Activated CD8-positive, alpha-beta T cell treated with anti-CD3 and anti-CD28 coated beads, Interleukin-2, amount 10 ng/mL, durations not matched to agents 7 days and 5 days (primary cell): ENCODE results near the gene EME1. TPM values are rescaled to one million over a fixed set of nuclear protein-coding genes. Genes with fewer than 3 reads are reported as not detected.

Experiments
- ATAC-seq: fragments of 150-1000 bp; cut with Tn5 transposase; one replicate; pipeline ENCODE4 v1.10.0; 2021; ENCODE audit warnings: moderate library complexity
- CTCF ChIA-PET: fragments of 350-600 bp; sonication (Branson Sonifier 250); formaldehyde crosslinking; loops from one replicate; lab custom pipeline; 2021; ENCODE audit warnings: antibody characterized with exemption; lab: Charles Lee
- POLR2A ChIA-PET: fragments of 350-600 bp; sonication (Branson Sonifier 250); formaldehyde crosslinking; loops from one replicate; lab custom pipeline; 2021; ENCODE audit warnings: antibody characterized with exemption; lab: Charles Lee
- DNase-seq: peaks from one replicate; pipeline ENCODE4 v3.0.0-alpha.2; 2020
- H3K27ac Mint-ChIP-seq: one replicate; pipeline ENCODE4 v1.8.0; 2021; ENCODE audit warnings: mild to moderate bottlenecking, mixed read lengths
- H3K27me3 Mint-ChIP-seq: one replicate; pipeline ENCODE4 v1.8.0; 2021; ENCODE audit warnings: low read depth, mixed read lengths
- H3K36me3 Mint-ChIP-seq: one replicate; pipeline ENCODE4 v1.8.0; 2021; ENCODE audit warnings: low read depth, mixed read lengths
- H3K4me1 Mint-ChIP-seq: one replicate; pipeline ENCODE4 v1.8.0; 2021; ENCODE audit warnings: low read depth, mixed read lengths
- H3K4me3 Mint-ChIP-seq: one replicate; pipeline ENCODE4 v1.8.0; 2021; ENCODE audit warnings: mild to moderate bottlenecking, mixed read lengths
- H3K9me3 Mint-ChIP-seq: one replicate; pipeline ENCODE4 v1.8.0; 2022; ENCODE audit warnings: mixed read lengths; ENCODE audit not compliant: insufficient read depth
- total RNA-seq, 2 experiments: library from RNA; stranded (reverse); gene quantifications; one replicate each; pipeline ENCODE4 v1.2.3, GENCODE V29; 2021

The EME1 gene
- total RNA-seq, 2 experiments from 2014 or later = 23.5 to 27.8 TPM

- Mint-ChIP-seq H3K27me3 (no peaks in the 10 kb centered on the region), H3K4me1 (peaks cover 17% of the 10 kb centered on the region), H3K9me3 (no peaks in the 10 kb centered on the region), H3K27ac (no peak overlapping the region), H3K36me3 (peaks cover 57% of the 10 kb centered on the region), H3K4me3 (no peak overlapping the region)
- DNase-seq (no peak), ATAC-seq (no peak)
- ChIA-PET CTCF (interaction anchor here (1.9 to 4.4 kb wide), 2 partner anchors 16 to 18 kb away, joined by 16 to 30 read pairs; partner anchors contain the start of gene LRRC59), POLR2A (interaction anchor here (0.6 to 6.8 kb wide), 4 partner anchors 8 to 226 kb away, joined by 3 to 46 read pairs (median 4); partner anchors contain the start of gene LRRC59)
These were observed 7.6 kb downstream of the EME1 start for GRCh38 chr17:50380369-50381259.

- no peak overlapping the region for H3K27ac Mint-ChIP-seq
- H3K9me3 Mint-ChIP-seq = no peaks in the 10 kb centered on the region
- peaks cover 61% of the 10 kb centered on the region for H3K36me3 Mint-ChIP-seq
- peaks cover 15% of the 10 kb centered on the region for H3K4me1 Mint-ChIP-seq
- H3K27me3 Mint-ChIP-seq = no peaks in the 10 kb centered on the region
- H3K4me3 Mint-ChIP-seq = no peak overlapping the region
- DNase-seq = no peak
- CTCF ChIA-PET = interaction anchor here (1.9 to 4.4 kb wide), 2 partner anchors 16 to 19 kb away, joined by 16 to 30 read pairs; partner anchors contain the start of gene LRRC59
- POLR2A ChIA-PET = interaction anchor here (1.1 to 6.8 kb wide), 5 partner anchors 8 to 18 kb away, joined by 3 to 46 read pairs (median 4); partner anchors contain the start of gene LRRC59
- ATAC-seq = no peak
These were observed 8.3 kb downstream of the EME1 start for GRCh38 chr17:50381260-50381815.

- no peaks in the 10 kb centered on the region for H3K9me3 Mint-ChIP-seq
- no peaks in the 10 kb centered on the region for H3K27me3 Mint-ChIP-seq
- H3K4me3 Mint-ChIP-seq = no peak overlapping the region
- no peak for ATAC-seq
- peaks cover 66% of the 10 kb centered on the region for H3K36me3 Mint-ChIP-seq
- ChIA-PET POLR2A (interaction anchor here (1.1 to 6.8 kb wide), 4 partner anchors 8 to 15 kb away, joined by 3 to 46 read pairs (median 4); partner anchors contain the start of gene LRRC59), CTCF (interaction anchor here (1.9 to 4.4 kb wide), 2 partner anchors 15 to 20 kb away, joined by 16 to 30 read pairs; partner anchors contain the start of gene LRRC59)
- H3K4me1 Mint-ChIP-seq = peaks cover 13% of the 10 kb centered on the region
- H3K27ac Mint-ChIP-seq = no peak overlapping the region
- no peak for DNase-seq
These were observed 8.9 kb downstream of the EME1 start for GRCh38 chr17:50381920-50382319.

- ATAC-seq (no peak), DNase-seq (no peak)
- H3K4me3 Mint-ChIP-seq = no peak overlapping the region
- POLR2A ChIA-PET = interaction anchor here (6.8 kb wide), 1 partner anchor 14 kb away, joined by 46 read pairs; the partner anchor contains the start of gene LRRC59
- CTCF ChIA-PET = interaction anchor here (4.4 kb wide), 1 partner anchor 14 kb away, joined by 30 read pairs; the partner anchor contains the start of gene LRRC59
- H3K9me3 Mint-ChIP-seq = no peaks in the 10 kb centered on the region
- peaks cover 74% of the 10 kb centered on the region for H3K36me3 Mint-ChIP-seq
- no peaks in the 10 kb centered on the region for H3K27me3 Mint-ChIP-seq
- no peak overlapping the region for H3K27ac Mint-ChIP-seq
- H3K4me1 Mint-ChIP-seq = peaks cover 11% of the 10 kb centered on the region
These were observed 9.9 kb downstream of the EME1 start for GRCh38 chr17:50382931-50383330.

GRCh38 chr17:50386510-50386909 is 13.5 kb downstream of the EME1 start:
- CTCF ChIA-PET = interaction anchor here (3.7 to 4.0 kb wide), 2 partner anchors 11 to 24 kb away, joined by 16 to 31 read pairs; partner anchors contain the start of gene LRRC59
- no peak overlapping the region for H3K4me3 Mint-ChIP-seq
- H3K4me1 Mint-ChIP-seq = no peaks in the 10 kb centered on the region
- no peaks in the 10 kb centered on the region for H3K27me3 Mint-ChIP-seq
- DNase-seq (no peak), ATAC-seq (no peak)
- peaks cover 69% of the 10 kb centered on the region for H3K36me3 Mint-ChIP-seq
- H3K9me3 Mint-ChIP-seq = no peaks in the 10 kb centered on the region
- POLR2A ChIA-PET = interaction anchor here (1.0 to 1.2 kb wide), 2 partner anchors 7 to 11 kb away, joined by 4 read pairs; partner anchors contain the start of gene LRRC59
- H3K27ac Mint-ChIP-seq = no peak overlapping the region

- Mint-ChIP-seq H3K27ac (no peak overlapping the region), H3K9me3 (no peaks in the 10 kb centered on the region), H3K27me3 (no peaks in the 10 kb centered on the region), H3K4me3 (no peak overlapping the region), H3K4me1 (no peaks in the 10 kb centered on the region), H3K36me3 (peaks cover 67% of the 10 kb centered on the region)
- ATAC-seq (no peak), DNase-seq (no peak)
- ChIA-PET POLR2A (interaction anchor here (1.6 kb wide), 1 partner anchor 8 kb away, joined by 7 read pairs; no protein-coding TSS in a partner anchor), CTCF (interaction anchor here (0.9 to 1.3 kb wide), 2 partner anchors 9 to 26 kb away, joined by 3 to 11 read pairs; partner anchors contain the start of gene LRRC59)
These were observed 15.7 kb downstream of the EME1 start for GRCh38 chr17:50388728-50389127.

GRCh38 chr17:50389534-50389933 is 16.5 kb downstream of the EME1 start:
- no peak for ATAC-seq
- Mint-ChIP-seq H3K27me3 (no peaks in the 10 kb centered on the region), H3K4me3 (no peak overlapping the region), H3K9me3 (no peaks in the 10 kb centered on the region), H3K27ac (no peak overlapping the region), H3K36me3 (peaks cover 68% of the 10 kb centered on the region), H3K4me1 (peaks cover 4% of the 10 kb centered on the region)
- DNase-seq = no peak
- POLR2A ChIA-PET = interaction anchor here (1.9 kb wide), 1 partner anchor 16 kb away, joined by 5 read pairs; no protein-coding TSS in a partner anchor
- CTCF ChIA-PET = interaction anchor here (1.3 to 2.8 kb wide), 2 partner anchors 8 to 27 kb away, joined by 11 to 15 read pairs; partner anchors contain the start of gene LRRC59

GRCh38 chr17:50392621-50393020 is 19.6 kb downstream of the EME1 start:
- CTCF ChIA-PET = interaction anchor here (1.1 to 2.4 kb wide), 2 partner anchors 14 to 86 kb away, joined by 3 to 8 read pairs; partner anchors contain the start of gene RSAD1

GRCh38 chr17:50393700-50394099 is 20.7 kb downstream of the EME1 start:
- Mint-ChIP-seq H3K4me1 (peaks cover 27% of the 10 kb centered on the region), H3K9me3 (no peaks in the 10 kb centered on the region), H3K27me3 (no peaks in the 10 kb centered on the region), H3K36me3 (peaks cover 50% of the 10 kb centered on the region), H3K4me3 (no peak overlapping the region), H3K27ac (no peak overlapping the region)
- ChIA-PET CTCF (interaction anchor here (6.9 kb wide), 1 partner anchor 31 kb away, joined by 84 read pairs; no protein-coding TSS in a partner anchor), POLR2A (interaction anchor here (0.8 kb wide), 1 partner anchor 8 kb away, joined by 3 read pairs; no protein-coding TSS in a partner anchor)
- DNase-seq (no peak), ATAC-seq (no peak)

More at GRCh38 chr17:50392621-50393020, 19.6 kb downstream of the EME1 start:
- Mint-ChIP-seq H3K4me3 (no peak overlapping the region), H3K4me1 (peaks cover 25% of the 10 kb centered on the region), H3K27me3 (no peaks in the 10 kb centered on the region), H3K27ac (no peak overlapping the region), H3K9me3 (no peaks in the 10 kb centered on the region), H3K36me3 (peaks cover 57% of the 10 kb centered on the region)
- ATAC-seq (no peak), DNase-seq (no peak)
- POLR2A ChIA-PET = interaction anchor here (1.6 to 1.8 kb wide), 2 partner anchors 19 to 28 kb away, joined by 4 to 7 read pairs; no protein-coding TSS in a partner anchor

GRCh38 chr17:50394711-50395110 is 21.7 kb downstream of the EME1 start:
- Mint-ChIP-seq H3K27ac (no peak overlapping the region), H3K4me3 (peak overlapping the region; percentile 93), H3K9me3 (no peaks in the 10 kb centered on the region), H3K27me3 (no peaks in the 10 kb centered on the region), H3K4me1 (peaks cover 27% of the 10 kb centered on the region), H3K36me3 (peaks cover 43% of the 10 kb centered on the region)
- CTCF ChIA-PET = interaction anchor here (6.9 kb wide), 1 partner anchor 32 kb away, joined by 84 read pairs; no protein-coding TSS in a partner anchor
- POLR2A ChIA-PET = interaction anchor here (4.2 kb wide), 1 partner anchor 20 kb away, joined by 53 read pairs; the partner anchor contains the start of genes EME1 and MRPL27
- DNase-seq = no peak
- no peak for ATAC-seq
